ENCODE measurements around the gene HIVEP3.

HIVEP3 gene

GRCh38 chr1:41481109-41481775 lies 437.5 kb downstream of the HIVEP3 start:
- H3K4me3 ChIP-seq (ENCODE audit: low read depth in 1 of 2, low read length in 2 of 2) = no peak overlapping the region

DNA sequence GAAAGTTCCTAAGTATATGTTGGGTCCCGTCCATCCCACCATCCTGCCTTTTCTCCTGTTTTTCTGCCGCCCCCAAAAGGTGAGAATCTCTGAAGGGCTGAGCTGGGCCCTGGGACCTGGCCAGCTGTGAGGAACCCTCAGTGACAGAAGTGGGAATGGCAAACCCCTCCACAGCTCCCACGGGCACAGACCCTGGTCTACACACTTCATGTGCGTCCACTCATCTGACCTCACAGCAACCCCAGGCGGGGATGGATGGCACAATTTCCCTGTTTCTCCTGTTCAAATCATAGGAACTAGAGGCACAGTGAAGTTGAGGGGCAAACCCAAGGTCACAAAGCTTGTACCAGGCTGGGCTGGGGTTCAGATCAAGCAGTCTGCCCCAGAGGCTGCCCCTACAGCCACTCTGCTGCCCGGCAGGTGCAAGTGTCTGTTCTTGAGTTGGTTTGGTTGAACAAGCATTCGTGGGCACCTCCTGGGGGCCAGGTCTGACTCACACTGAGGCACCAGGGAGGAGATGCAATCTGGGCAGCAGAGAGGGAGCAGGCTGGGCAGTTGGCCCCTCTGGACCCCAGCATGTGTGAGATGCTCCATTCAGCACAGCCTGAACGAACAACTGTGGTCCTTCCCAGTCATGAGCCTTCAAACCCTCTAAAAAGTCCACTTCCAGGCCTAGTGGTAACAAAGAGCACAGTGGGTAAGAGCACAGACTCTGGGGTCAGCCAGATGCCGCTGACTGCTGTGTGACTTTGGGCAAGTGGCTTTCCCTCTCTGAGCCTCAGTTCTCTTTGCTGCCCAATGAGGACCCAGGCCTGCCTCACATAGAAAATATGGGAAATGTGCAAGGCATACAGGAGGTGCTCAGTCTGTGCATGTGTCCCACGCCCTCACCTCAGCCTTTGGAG lies 438.3 kb downstream of the HIVEP3 start:
- Histone ChIP-seq H4K20me1 (ENCODE audit: insufficient read depth, low read length) (peaks cover 14% of the 10 kb centered on the region), H3K9ac (ENCODE audit: low read depth, low read length) (no peak overlapping the region), H3K79me2 (ENCODE audit: insufficient read depth, low read length) (no peaks in the 10 kb centered on the region), H3K4me3 (ENCODE audit: low read depth in 1 of 2, low read length in 2 of 2) (no peak overlapping the region), H2AFZ (ENCODE audit: low read depth, low read length) (no peak overlapping the region), H3K27me3 (ENCODE audit: insufficient read depth, low read length, poor library complexity) (peaks cover 8% of the 10 kb centered on the region), H3K4me1 (ENCODE audit: insufficient read depth, low read length) (0 out of 2 replicates have a peak, but pooled peaks cover 4% of the 10 kb centered on the region), H3K36me3 (ENCODE audit: insufficient read depth, low read length) (no peaks in the 10 kb centered on the region), H3K4me2 (ENCODE audit: insufficient read depth, low read length) (no peak overlapping the region), H3K27ac (ENCODE audit: low read length) (no peak overlapping the region), H3K9me3 (ENCODE audit: insufficient read depth, low read length, severe bottlenecking) (no peaks in the 10 kb centered on the region)
- DNase-seq = no peak
- ATAC-seq (ENCODE audit: insufficient read depth, low read depth) = no peak
- TF ChIP-seq, protein P1, sequence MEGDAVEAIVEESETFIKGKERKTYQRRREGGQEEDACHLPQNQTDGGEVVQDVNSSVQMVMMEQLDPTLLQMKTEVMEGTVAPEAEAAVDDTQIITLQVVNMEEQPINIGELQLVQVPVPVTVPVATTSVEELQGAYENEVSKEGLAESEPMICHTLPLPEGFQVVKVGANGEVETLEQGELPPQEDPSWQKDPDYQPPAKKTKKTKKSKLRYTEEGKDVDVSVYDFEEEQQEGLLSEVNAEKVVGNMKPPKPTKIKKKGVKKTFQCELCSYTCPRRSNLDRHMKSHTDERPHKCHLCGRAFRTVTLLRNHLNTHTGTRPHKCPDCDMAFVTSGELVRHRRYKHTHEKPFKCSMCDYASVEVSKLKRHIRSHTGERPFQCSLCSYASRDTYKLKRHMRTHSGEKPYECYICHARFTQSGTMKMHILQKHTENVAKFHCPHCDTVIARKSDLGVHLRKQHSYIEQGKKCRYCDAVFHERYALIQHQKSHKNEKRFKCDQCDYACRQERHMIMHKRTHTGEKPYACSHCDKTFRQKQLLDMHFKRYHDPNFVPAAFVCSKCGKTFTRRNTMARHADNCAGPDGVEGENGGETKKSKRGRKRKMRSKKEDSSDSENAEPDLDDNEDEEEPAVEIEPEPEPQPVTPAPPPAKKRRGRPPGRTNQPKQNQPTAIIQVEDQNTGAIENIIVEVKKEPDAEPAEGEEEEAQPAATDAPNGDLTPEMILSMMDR (IDR thresholded peaks at IDR 0.05; ENCODE audit: borderline replicate concordance, extremely low read depth, low read length, poor library complexity, severe bottlenecking) = no peak
- no peak for TF ChIP-seq EZH2 (IDR thresholded peaks at IDR 0.05; ENCODE audit: borderline replicate concordance, low read depth, low read length, severe bottlenecking)

More at GRCh38 chr1:41481109-41481775, 437.5 kb downstream of the HIVEP3 start:
- Histone ChIP-seq H3K79me2 (ENCODE audit: insufficient read depth, low read length) (no peaks in the 10 kb centered on the region), H3K4me2 (ENCODE audit: insufficient read depth, low read length) (no peak overlapping the region), H3K9ac (ENCODE audit: low read depth, low read length) (no peak overlapping the region), H3K27ac (ENCODE audit: low read length) (no peak overlapping the region), H4K20me1 (ENCODE audit: insufficient read depth, low read length) (peaks cover 14% of the 10 kb centered on the region), H3K4me1 (ENCODE audit: insufficient read depth, low read length) (0 out of 2 replicates have a peak, but pooled peaks cover 4% of the 10 kb centered on the region), H3K36me3 (ENCODE audit: insufficient read depth, low read length) (no peaks in the 10 kb centered on the region), H2AFZ (ENCODE audit: low read depth, low read length) (no peak overlapping the region), H3K27me3 (ENCODE audit: insufficient read depth, low read length, poor library complexity) (peaks cover 8% of the 10 kb centered on the region), H3K9me3 (ENCODE audit: insufficient read depth, low read length, severe bottlenecking) (no peaks in the 10 kb centered on the region)
- no peak for TF ChIP-seq EZH2 (IDR thresholded peaks at IDR 0.05; ENCODE audit: borderline replicate concordance, low read depth, low read length, severe bottlenecking)
- TF ChIP-seq, protein P1 (IDR thresholded peaks at IDR 0.05; ENCODE audit: borderline replicate concordance, extremely low read depth, low read length, poor library complexity, severe bottlenecking) = no peak
- ATAC-seq (ENCODE audit: insufficient read depth, low read depth) = no peak
- DNase-seq = no peak

GRCh38 chr1:41479808-41480160 lies 438.9 kb downstream of the HIVEP3 start:
- Histone ChIP-seq H3K4me1 (ENCODE audit: insufficient read depth, low read length) (0 out of 2 replicates have a peak, but pooled peaks cover 4% of the 10 kb centered on the region), H3K4me3 (ENCODE audit: low read depth in 1 of 2, low read length in 2 of 2) (no peak overlapping the region), H3K79me2 (ENCODE audit: insufficient read depth, low read length) (no peaks in the 10 kb centered on the region), H3K9ac (ENCODE audit: low read depth, low read length) (no peak overlapping the region), H3K36me3 (ENCODE audit: insufficient read depth, low read length) (no peaks in the 10 kb centered on the region), H4K20me1 (ENCODE audit: insufficient read depth, low read length) (peaks cover 14% of the 10 kb centered on the region), H3K9me3 (ENCODE audit: insufficient read depth, low read length, severe bottlenecking) (no peaks in the 10 kb centered on the region), H3K27me3 (ENCODE audit: insufficient read depth, low read length, poor library complexity) (peaks cover 8% of the 10 kb centered on the region), H3K27ac (ENCODE audit: low read length) (no peak overlapping the region), H2AFZ (ENCODE audit: low read depth, low read length) (no peak overlapping the region), H3K4me2 (ENCODE audit: insufficient read depth, low read length) (no peak overlapping the region)
- ATAC-seq (ENCODE audit: insufficient read depth, low read depth) (no peak), DNase-seq (no peak)
- TF ChIP-seq, protein P1 (IDR thresholded peaks at IDR 0.05; ENCODE audit: borderline replicate concordance, extremely low read depth, low read length, poor library complexity, severe bottlenecking) = no peak
- TF ChIP-seq EZH2 (IDR thresholded peaks at IDR 0.05; ENCODE audit: borderline replicate concordance, low read depth, low read length, severe bottlenecking) = no peak

All from DND-41 (cell line).